Transverse colon (tissue), 4 donors: ENCODE results near the gene MYO19. TPM values are rescaled to one million over a fixed set of nuclear protein-coding genes. Genes with fewer than 3 reads are reported as not detected.
A peak's percentile ranks its signal among the peaks of the same experiment; 100 is the strongest.

Source experiments
- DNase-seq: peaks from one replicate; pipeline ENCODE4 v3.0.0-alpha.2; 2019
- H3K27ac ChIP-seq, 4 donors: fragments of 200-600 bp; sonication (generic); 2 replicates each; pipeline ENCODE4 v1.5.1; 2016 to 2018; ENCODE audit warnings: inconsistent platforms in 4 of 4
- H3K27me3 ChIP-seq: fragments of 200-600 bp; sonication (generic); 2 replicates; pipeline ENCODE4 v1.5.1; 2017; ENCODE audit warnings: inconsistent platforms
- H3K36me3 ChIP-seq, 4 donors: fragments of 200-600 bp; sonication (generic); 2 replicates each; pipeline ENCODE4 v1.5.1; 2017 to 2019; ENCODE audit warnings: inconsistent platforms in 4 of 4
- H3K4me1 ChIP-seq, 4 donors: fragments of 200-600 bp; sonication (generic); 2 replicates each; pipeline ENCODE4 v1.5.1; 2017 to 2020; ENCODE audit warnings: inconsistent platforms in 4 of 4
- H3K4me3 ChIP-seq, 4 donors: fragments of 200-600 bp; sonication (generic); 1 replicate in 1 of 4; 2 replicates in 3 of 4; pipeline versions ENCODE4 v1.5.1 to v1.6.1; 2017 to 2019; ENCODE audit warnings: inconsistent platforms in 4 of 4
- H3K9me3 ChIP-seq, 2 donors: fragments of 200-600 bp; sonication (generic); 2 replicates each; pipeline ENCODE4 v1.5.1; 2017 to 2019; ENCODE audit warnings: inconsistent platforms in 2 of 2
- EP300 ChIP-seq: sonication (generic); formaldehyde crosslinking; IDR thresholded peaks from one replicate; pipeline ENCODE4 v1.6.1; 2017; ENCODE audit warnings: antibody characterized with exemption, low read depth
- POLR2A ChIP-seq: fragments of 450-650 bp; IDR thresholded peaks from one replicate; pipeline ENCODE4 v1.6.1; 2016; ENCODE audit warnings: antibody characterized with exemption, mild to moderate bottlenecking, moderate library complexity
- POLR2AphosphoS5 ChIP-seq, 3 donors: sonication (generic); formaldehyde crosslinking; IDR thresholded peaks; one replicate each; pipeline ENCODE4 v1.6.1; 2016; ENCODE audit warnings: antibody characterized with exemption in 3 of 3
- WGBS, 2 donors: methylation state at CpG; one replicate each; pipeline ENCODE4 v1.1.5; 2018; ENCODE audit warnings: low coverage in 1 of 2; 5-methylcytosine and 5-hydroxymethylcytosine counted together
- in situ Hi-C, 4 donors: fragments of 200-750 bp; cut with MboI; loops; one replicate each; pipeline versions ENCODE4 v1.15.0 to v1.15.1; 2017; ENCODE audit warnings: low sequenced_read_pairs in 3 of 4, low pct_ligation_motif_present in 1 of 4, low pct_unique_long_range_greater_than_20kb in 1 of 4
- intact Hi-C: fragments of 100-400 bp; cut with DNase I; formaldehyde crosslinking; loops from one replicate; pipeline ENCODE4 v1.15.1; 2023; ENCODE audit warnings: low total_unique reads
- total RNA-seq, 4 donors: library from RNA; depleted of rRNA; stranded (reverse); fragments of >200 nt; gene quantifications; one replicate each; pipeline ENCODE4 v1.1.0, GENCODE V29; 2016
- TF ChIP-seq, protein P1 (sequence below), 5 experiments: fragments of 200-600 bp in 3 of 5; fragments of 450-650 bp in 2 of 5; sonication (generic) in 3 of 5; IDR thresholded peaks; 1 replicate in 2 of 5; 2 replicates in 3 of 5; pipeline ENCODE4 v1.5.1; 2016 to 2017; ENCODE audit warnings: antibody characterized with exemption in 5 of 5, inconsistent platforms in 3 of 5, mild to moderate bottlenecking in 2 of 5, moderate library complexity in 1 of 5

The MYO19 gene
- total RNA-seq, 4 donors from 2014 or later: 94.2 to 230 (median 159) TPM

DNA sequence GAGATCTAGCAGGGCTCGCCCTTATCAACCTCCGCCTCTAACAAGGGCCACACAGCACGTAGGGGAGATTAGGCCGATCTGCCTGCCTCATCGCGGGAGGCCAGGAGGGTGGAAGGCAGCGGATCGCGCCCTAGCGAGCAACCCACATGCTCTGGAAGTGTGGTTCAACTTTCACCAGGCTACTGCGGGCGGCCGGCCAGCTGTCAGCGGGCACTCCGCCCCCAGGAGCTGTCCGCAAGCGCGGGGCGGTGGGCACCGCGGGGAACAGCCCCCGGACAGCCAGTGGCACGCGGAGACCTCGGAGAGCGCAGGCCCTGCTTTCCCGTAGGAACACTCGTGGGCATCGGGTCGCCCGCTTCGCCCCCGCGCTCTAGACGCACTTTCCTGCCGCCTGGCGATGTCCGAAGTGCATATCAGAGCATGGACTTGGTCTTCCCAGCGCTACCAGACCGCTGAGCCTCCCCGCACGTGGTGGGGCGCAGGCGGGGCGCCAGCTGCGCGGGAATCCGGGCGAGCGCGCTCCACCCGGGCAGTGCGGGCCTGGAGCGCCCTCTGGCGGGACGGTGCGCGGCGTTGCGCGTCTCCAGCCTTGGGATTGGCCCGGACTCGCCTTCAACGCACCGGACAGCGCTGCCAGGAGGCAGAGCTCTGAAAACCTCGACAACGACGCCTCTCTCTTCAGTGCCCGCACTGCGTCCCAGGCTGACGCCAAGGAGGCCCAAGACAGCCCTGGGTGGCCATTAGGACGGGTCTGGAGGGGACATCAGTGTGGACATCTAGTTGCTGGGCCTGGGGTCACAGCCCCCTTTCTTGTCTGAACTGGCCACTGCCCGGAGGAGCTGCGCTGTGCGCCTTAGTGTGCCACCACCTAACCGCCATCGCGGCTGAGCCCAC, 51.8 kb downstream of the MYO19 start:
- in situ Hi-C loops (loop anchor here in 2 of 4 donors (25.0 kb wide), 1 partner anchor 521 kb away; no protein-coding TSS in a partner anchor), intact Hi-C loops (loop anchor here (5.0 kb wide), 1 partner anchor 511 kb away; no protein-coding TSS in a partner anchor)
- H3K9me3 ChIP-seq: no peaks in the 10 kb centered on the region
- H3K27me3 ChIP-seq: peaks cover 26% of the 10 kb centered on the region
- no peak overlapping the region for H3K27ac ChIP-seq
- no peaks in the 10 kb centered on the region for H3K36me3 ChIP-seq
- peaks cover 11 to 27% (median 25%) of the 10 kb centered on the region in 4 donors for H3K4me1 ChIP-seq
- TF ChIP-seq, protein P1, sequence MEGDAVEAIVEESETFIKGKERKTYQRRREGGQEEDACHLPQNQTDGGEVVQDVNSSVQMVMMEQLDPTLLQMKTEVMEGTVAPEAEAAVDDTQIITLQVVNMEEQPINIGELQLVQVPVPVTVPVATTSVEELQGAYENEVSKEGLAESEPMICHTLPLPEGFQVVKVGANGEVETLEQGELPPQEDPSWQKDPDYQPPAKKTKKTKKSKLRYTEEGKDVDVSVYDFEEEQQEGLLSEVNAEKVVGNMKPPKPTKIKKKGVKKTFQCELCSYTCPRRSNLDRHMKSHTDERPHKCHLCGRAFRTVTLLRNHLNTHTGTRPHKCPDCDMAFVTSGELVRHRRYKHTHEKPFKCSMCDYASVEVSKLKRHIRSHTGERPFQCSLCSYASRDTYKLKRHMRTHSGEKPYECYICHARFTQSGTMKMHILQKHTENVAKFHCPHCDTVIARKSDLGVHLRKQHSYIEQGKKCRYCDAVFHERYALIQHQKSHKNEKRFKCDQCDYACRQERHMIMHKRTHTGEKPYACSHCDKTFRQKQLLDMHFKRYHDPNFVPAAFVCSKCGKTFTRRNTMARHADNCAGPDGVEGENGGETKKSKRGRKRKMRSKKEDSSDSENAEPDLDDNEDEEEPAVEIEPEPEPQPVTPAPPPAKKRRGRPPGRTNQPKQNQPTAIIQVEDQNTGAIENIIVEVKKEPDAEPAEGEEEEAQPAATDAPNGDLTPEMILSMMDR (IDR thresholded peaks at IDR 0.05): peak; percentile 63 to 96 (median 87)
- TF ChIP-seq POLR2A: no peak
- no peak for TF ChIP-seq EP300
- TF ChIP-seq POLR2AphosphoS5 (IDR thresholded peaks at IDR 0.05): peak in 2 of 3 donors; percentile 15 to 23
- peak; percentile 87 for DNase-seq
- WGBS, 2 donors: 16 to 83% methylated on average over 6 to 41 of the region's 79 CpGs
- H3K4me3 ChIP-seq: peak overlapping the region; percentile 11 to 41 (median 24)

DNA sequence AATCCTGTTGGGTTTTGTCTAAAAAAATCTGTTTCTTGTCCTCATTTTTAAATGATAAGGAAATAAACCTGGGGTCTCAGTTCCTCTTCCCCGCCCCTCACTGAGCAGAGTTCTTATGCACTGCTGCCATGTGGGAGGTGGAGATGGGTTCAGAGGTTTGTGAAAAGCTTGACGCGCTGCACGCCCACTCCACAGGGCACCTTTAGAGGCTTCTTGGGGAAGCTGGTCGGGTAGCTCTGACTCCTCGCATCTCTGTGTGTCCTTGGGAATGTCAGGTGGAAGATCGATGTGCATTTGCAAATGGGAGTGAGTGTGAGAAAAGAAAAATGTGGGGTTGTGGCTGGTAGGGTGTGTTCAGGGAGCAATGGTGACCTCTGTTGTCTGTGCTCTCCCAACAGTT, 52.8 kb downstream of the MYO19 start:
- peaks cover 11 to 19% (median 17%) of the 10 kb centered on the region in 4 donors for H3K4me1 ChIP-seq
- WGBS, 2 donors: 76 to 80% methylated on average over 1 to 7 of the region's 7 CpGs
- peaks cover 28% of the 10 kb centered on the region for H3K27me3 ChIP-seq
- H3K4me3 ChIP-seq: no peak overlapping the region
- no peaks in the 10 kb centered on the region for H3K9me3 ChIP-seq
- DNase-seq: no peak
- TF ChIP-seq POLR2AphosphoS5 (IDR thresholded peaks at IDR 0.05) (no peak), POLR2A (no peak), EP300 (no peak)
- TF ChIP-seq, protein P1 (IDR thresholded peaks at IDR 0.05): no peak
- intact Hi-C loops: loop anchor here (5.0 kb wide), 1 partner anchor 510 kb away; no protein-coding TSS in a partner anchor
- H3K36me3 ChIP-seq: no peaks in the 10 kb centered on the region
- in situ Hi-C loops: loop anchor here in 2 of 4 donors (25.0 kb wide), 1 partner anchor 520 kb away; no protein-coding TSS in a partner anchor
- H3K27ac ChIP-seq: no peak overlapping the region

DNA sequence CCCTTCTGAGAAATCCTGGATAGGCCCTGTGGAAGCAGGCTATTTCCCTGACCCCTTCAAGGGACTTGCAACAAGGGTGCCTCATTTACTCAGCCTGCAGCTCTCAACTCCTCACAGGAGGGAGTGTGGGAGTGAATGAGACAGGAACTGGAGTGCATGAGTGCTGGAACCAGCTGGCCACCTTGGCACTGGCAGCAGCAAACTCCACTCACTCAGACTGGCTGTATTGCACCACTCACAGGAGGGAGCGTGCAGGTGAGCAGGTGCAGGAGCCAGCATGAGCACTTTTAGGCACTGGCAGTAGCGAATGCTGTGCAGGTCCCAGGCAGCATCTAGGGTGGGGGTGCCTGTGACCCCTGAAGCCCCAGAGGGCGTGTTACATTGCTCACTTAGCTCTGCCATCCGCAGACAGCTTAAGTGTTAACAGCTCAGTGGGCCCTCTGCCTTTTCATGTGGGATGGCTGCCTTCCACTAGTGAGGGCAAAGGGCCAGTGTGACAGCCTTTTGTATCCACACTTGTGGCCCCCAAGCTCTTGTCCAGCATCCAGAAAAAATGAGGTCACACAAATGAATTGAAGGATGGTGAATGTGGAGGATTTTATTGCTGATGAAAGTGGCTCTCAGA, 59.2 kb downstream of the MYO19 start:
- WGBS, 2 donors: 48% methylated on average over 4 of the region's 4 CpGs; no CpG with 5 or more reads in 1 of the 2 donors
- Histone ChIP-seq H3K27me3 (peaks cover 19% of the 10 kb centered on the region), H3K9me3 (no peaks in the 10 kb centered on the region), H3K36me3 (no peaks in the 10 kb centered on the region), H3K4me3 (no peak overlapping the region), H3K4me1 (no peaks in the 10 kb centered on the region), H3K27ac (no peak overlapping the region)
- DNase-seq: no peak
- TF ChIP-seq EP300 (no peak), POLR2A (no peak), POLR2AphosphoS5 (IDR thresholded peaks at IDR 0.05) (no peak)
- TF ChIP-seq, protein P1 (IDR thresholded peaks at IDR 0.05): no peak
- intact Hi-C loops: no loop called here
- in situ Hi-C loops: loop anchor here in 2 of 4 donors (25.0 kb wide), 1 partner anchor 513 kb away; no protein-coding TSS in a partner anchor

DNA sequence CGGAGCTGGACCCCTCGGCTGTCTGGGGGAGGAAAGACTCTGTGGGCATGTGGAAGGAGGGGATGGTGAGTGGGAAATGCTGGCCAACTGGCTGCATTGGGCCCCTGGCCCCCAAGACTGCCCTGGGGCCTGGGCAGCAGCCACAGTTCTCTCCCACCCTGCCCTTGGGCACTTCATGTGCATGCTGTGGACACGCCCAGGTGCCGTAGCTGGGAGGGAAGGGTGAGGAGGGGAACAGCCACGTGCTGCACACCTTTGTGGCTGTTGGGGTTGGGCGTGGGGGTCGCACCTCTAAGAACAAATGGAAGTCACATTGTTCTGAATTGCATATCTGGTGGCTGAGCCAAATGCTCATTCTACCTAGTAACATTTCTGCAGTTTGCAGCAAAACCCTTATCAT, 60.1 kb downstream of the MYO19 start:
- no peaks in the 10 kb centered on the region for H3K4me1 ChIP-seq
- DNase-seq: no peak
- peaks cover 14% of the 10 kb centered on the region for H3K27me3 ChIP-seq
- intact Hi-C loops: no loop called here
- TF ChIP-seq, protein P1 (IDR thresholded peaks at IDR 0.05): no peak
- TF ChIP-seq POLR2AphosphoS5 (IDR thresholded peaks at IDR 0.05): no peak
- TF ChIP-seq POLR2A: no peak
- no peak for TF ChIP-seq EP300
- H3K27ac ChIP-seq: no peak overlapping the region
- no peak overlapping the region for H3K4me3 ChIP-seq
- H3K36me3 ChIP-seq: no peaks in the 10 kb centered on the region
- in situ Hi-C loops: loop anchor here in 1 of 4 donors (25.0 kb wide), 1 partner anchor 362 kb away; the partner anchor contains the start of gene CCL4
- 33 to 42% methylated on average over 2 to 7 of the region's 7 CpGs for WGBS, 2 donors
- no peaks in the 10 kb centered on the region for H3K9me3 ChIP-seq
